Fibroblast of skin of back (primary cell): ENCODE measurements around the gene GRAMD1A.

ENCODE experiments used
- DNase-seq: peaks from one replicate; pipeline ENCODE4 v3.0.0-alpha.2; 2013

The GRAMD1A gene

DNA sequence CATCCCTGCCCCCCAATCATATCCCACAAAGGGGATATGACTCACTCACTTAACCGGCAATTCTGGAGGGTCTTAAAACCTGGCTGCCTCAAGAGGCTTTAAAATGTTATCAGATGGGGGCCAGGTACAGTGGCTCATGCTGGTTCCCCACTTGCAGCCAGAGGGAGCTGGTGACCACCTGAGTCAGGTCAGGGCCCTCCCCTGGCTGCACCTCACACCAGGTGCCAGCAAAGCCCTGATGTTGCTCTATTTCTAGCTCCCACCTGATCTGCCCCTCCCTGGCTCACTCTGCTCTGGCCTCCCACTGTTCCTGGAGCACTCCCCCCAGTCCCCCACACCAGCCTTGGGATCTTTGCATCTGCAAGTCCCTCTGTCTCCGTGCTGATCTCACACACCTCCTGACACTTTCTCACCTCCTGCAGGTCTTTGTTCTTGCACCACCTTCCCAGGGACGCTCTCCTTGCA, 55.6 kb downstream of the GRAMD1A start:
- DNase-seq = no peak

GRCh38 chr19:35056513-35057063, 56.5 kb downstream of the GRAMD1A start:
- DNase-seq = no peak

DNA sequence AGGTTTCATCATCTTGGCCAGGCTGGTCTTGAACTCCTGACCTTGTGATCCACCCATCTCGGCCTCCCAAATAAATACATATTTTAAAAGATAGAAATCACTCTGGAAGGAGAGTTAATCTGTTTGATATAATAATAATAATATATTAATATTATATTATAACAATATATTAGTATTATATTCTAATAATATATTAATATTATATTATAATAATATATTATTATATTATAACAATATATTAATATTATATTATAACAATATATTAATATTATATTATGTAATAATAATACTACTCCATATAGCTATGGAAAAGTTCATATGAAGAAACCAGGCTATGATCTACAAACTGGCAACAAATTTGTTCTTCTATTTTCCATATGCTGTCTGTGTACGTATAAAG, 58.2 kb downstream of the GRAMD1A start:
- no peak for DNase-seq

- DNase-seq = no peak
Observed at GRCh38 chr19:35059006-35059798, 59.1 kb downstream of the GRAMD1A start.

DNA sequence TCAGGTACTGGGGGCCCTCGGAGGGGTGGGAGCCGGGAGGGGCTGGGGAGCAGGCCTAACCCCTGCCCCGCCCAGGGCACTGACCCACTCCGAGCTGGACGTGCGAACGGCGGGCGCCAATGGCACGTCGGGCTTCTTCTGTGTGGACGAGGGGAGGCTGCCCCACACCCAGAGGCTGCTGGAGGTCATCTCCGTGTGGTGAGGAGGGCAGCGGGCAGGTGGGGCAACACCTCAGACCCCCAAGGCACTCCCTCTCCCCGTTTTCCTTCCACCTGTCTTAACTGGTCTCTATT, 59.6 kb downstream of the GRAMD1A start:
- no peak for DNase-seq

- DNase-seq = no peak
Observed at GRCh38 chr19:35060160-35060855, 60.2 kb downstream of the GRAMD1A start.

DNA sequence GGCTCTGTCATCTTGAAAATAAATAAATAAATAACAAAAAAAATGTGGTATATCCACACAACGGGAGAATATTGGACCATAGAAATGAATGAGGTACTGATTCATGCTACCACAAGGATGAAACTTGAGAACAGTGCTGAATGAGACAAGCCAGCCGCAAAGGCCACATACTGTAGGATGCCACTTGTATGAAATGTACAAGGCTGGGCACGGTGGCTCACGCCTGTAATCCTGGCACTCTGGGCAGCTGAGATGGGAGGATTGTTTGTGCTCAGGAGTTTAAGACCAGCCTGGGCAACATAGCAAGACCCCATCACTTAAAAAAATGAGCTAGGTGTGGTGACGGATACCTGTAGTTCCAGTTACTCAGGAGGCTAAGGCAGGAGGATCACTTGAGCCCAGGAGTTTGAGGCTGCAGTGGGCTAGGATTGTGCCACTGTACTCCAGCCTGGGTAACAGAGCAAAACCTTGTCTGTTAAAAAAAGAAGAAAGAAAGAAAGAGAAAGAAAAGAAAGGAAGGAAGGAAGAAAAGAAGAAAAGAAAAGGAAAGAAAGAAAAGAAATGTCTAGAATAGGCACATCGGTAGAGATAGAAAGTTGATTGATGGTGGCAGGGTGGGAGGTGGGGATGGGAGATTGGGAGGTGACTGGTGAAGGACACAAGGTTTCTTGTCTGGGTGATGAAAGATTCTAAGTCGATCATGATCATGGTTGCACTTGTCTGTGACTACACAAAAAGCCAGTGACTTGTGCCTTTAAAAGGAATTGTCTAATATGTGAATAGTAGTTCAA, 61.7 kb downstream of the GRAMD1A start:
- DNase-seq = no peak

- no peak for DNase-seq
Observed at GRCh38 chr19:35062942-35063341, 62.8 kb downstream of the GRAMD1A start.

DNA sequence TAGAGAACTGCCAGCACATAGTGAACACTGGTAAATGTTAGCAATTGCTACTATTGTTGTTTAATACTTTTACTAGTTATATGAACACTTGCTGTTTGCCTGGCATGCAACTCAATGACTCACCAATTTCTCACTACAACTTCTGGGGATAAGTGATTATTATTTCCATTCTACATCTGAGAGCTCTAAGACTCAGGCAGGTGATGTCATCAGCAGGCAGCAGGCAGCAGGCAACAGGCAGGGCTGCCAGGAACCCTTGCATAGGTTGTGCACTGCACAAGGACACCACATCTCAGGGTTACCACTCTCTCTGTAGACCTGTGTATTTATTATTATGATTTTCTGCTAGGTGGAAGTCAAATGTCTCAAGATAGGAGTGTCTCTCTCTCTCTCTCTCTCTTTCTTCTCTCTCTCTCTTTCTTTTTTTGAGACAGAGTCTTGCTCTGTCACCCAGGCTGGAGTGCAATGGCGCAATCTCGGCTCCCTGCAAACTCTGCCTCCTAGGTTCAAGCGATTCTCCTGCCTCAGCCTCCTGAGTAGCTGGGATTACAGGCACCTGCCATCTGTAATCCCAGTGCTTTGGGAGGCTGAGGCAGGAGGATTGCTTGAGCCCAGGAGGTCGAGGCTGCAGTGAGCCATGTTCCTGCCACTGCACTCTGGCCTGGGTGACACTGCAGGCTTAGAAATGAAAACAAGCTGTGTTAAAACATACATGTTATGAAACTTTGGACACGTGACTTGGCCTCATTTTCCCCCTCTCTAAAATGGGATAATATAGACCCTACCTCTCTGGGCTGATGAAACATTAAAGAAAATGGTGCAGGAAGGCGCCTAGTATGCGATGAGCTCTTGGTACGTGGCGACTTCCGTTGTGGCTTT, 64.1 kb downstream of the GRAMD1A start:
- DNase-seq = peak; percentile 54

- no peak for DNase-seq
Observed at GRCh38 chr19:35065574-35065973, 65.5 kb downstream of the GRAMD1A start.

GRCh38 chr19:35066121-35066520, 66.0 kb downstream of the GRAMD1A start:
- DNase-seq = no peak

DNA sequence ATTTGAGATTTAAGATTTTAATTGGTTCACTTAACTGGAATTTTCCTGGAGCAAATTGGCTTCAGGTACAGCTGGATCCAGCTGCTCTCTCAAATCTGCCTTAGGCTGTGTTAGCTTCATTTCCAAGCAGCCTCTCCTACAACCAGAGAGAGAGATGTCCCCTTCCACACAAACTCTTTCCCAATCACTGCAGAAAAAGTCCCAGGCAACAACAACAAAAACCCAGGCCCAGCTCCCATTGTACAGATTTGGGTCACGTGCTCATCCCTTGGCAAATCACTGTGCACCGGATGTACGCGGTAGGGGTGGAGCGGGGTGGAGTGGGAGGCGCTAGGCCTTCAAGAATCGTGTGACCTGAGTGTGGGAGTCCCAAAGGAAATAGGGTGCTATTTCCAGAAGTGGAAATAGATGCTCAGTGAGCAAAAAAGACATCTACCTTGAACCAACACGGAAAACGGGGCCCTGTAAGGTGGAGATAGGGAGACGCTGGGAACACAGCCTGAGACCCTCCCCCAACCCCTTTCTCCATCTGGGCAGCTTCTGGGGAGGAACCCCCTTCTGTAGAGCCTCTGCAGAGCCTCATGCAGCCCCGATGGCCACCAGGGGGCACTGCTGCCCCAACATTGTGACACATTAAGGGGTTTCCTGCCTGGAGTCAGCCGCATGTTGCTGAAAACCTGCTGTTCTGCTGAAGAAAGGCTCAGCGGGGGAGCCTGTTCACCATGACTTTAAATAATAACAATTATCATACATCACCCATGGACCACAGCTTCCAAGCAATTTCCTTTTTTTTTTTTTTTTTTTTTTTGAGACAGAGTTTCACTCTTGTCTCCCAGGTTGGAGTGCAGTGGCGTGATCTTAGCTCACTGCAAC, 66.8 kb downstream of the GRAMD1A start:
- peak; percentile 80 for DNase-seq

GRCh38 chr19:35068941-35069634, 69.0 kb downstream of the GRAMD1A start:
- no peak for DNase-seq

DNA sequence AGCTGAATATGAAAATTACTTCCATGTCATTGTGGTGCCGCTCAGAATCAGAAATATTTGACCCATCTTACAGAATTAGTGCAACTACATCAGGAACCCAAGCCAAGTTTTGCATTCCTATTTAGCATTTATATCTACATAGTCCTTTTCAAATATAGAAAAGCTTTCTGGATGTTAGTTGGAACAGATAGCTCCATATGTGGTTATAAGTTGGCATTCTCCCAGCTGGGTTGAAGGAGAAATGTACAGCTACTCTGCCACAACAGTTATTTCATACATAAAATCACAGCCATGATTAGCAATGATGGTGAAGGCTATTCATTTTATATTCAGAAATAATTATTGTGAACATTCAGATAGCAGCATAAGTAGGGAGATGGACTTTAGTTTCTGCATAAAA, 69.6 kb downstream of the GRAMD1A start:
- DNase-seq = peak; percentile 31

DNA sequence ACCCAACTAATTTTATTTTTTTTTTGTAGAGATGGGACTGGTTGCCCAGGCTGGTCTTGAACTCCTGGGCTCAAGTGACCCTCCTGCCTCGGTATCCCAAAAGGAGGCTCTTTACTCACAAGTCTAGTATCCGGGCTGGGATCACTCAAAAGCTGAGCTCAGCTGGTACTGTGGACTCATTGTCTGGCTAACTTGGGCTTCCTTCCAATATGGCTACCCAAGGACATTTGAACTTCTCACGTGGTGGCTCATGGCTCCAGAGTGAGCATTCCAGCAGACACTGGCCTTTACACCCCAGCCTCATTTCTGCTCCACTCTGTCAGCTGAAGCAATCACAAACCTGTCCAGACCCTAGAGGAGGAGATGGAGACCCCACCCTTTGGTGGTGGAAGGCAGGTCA, 70.3 kb downstream of the GRAMD1A start:
- no peak for DNase-seq

DNA sequence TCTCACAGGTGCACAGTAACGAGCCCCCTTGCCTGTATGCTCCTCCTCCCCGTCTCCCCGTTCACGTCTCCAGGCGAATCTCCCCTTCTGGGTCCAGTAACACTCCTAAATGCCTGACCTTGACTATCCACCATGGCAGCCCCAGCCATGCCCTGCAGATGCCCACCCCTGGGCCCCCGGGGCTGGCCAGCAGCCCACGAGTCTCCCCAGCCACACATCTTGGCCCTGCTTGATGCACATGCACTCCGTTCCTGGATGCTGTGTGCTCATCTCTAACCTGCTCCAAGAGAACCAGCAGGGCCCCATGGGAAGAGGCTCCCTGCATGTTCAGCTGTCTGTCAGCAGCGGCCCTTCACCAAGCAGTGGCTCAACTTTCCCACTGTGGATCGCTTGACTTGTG, 73.4 kb downstream of the GRAMD1A start:
- DNase-seq = no peak

DNA sequence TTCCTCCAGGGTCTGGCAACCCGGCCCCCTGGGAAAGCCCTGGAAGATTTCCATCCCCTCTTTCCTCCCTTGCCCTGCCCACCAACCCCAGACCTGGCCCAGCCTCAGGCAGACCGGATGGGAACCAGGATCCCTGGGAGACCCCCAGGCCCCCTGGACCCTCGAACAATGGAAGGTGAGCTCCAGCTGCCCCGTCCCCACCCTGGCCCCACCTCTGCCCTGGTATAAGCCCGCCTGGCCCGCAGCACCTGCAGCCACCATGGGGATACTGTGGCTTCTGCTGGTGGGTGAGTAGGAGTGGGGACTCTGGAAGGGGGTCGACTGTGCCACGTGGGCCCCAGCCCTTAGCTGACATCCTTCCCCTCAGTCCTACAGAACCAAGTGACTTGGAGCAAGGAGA, 73.8 kb downstream of the GRAMD1A start:
- no peak for DNase-seq

- no peak for DNase-seq
Observed at GRCh38 chr19:35074426-35075201, 74.5 kb downstream of the GRAMD1A start.

DNA sequence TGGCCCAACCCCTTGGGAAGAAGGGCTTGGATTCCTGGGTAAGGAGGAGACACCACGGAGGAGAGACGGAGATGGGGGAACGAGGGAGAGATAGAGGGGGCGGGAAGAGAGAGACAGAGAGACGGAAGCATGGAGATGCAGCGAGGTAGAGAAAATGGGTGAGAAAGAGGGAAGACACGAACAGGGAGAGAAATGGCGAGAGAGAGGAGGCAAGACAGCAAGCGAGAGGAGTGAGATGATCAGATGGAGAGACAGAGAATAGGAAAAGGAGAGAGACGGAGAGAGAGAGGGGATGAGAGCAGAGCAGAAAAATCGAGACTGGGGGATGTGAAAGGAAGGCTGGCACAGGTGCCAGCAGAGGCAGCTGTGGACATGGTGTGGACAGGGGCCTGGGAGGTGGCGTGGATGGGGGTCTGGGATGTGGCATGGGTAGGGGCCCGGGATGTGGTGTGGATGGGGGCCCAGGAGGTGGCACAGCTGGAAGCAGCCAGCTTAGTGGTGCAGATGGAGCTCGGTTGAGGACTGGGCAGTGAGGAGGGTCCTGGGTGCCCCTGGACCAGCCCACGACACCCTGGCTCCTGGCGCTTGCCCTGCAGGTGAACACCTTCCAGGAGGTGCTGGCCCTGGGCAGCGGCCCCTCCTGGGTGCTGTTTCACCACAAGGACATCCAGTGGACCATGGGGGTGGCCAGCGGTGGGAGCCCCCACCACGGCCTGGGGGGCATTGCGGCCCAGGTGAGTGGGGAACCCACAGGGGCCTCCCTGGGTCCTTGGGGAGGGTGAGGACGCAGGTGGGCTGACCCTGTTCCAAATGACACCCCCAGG, 75.3 kb downstream of the GRAMD1A start:
- DNase-seq = no peak
